Activated CD4-positive, alpha-beta T cell treated with anti-CD3 and anti-CD28 coated beads for 36 hours (primary cell): ENCODE results near the gene HPCA. TPM values are rescaled to one million over a fixed set of nuclear protein-coding genes. Genes with fewer than 3 reads are reported as not detected.
A peak's percentile ranks its signal among the peaks of the same experiment; 100 is the strongest.
"Not testable (repeated sequence)": the region's sequence is repeated elsewhere in the genome, so short reads cannot be mapped to it uniquely, and the experiment has no call there.

Experiments
- ATAC-seq: fragments of 200-7000 bp; cut with Tn5 transposase; one replicate; pipeline ENCODE4 v1.10.0; 2021; ENCODE audit warnings: mild to moderate bottlenecking, moderate library complexity
- CTCF ChIA-PET: fragments of 350-600 bp; sonication (Branson Sonifier 250); formaldehyde crosslinking; loops from one replicate; lab custom pipeline; 2021; ENCODE audit warnings: antibody characterized with exemption; lab: Charles Lee
- POLR2A ChIA-PET: fragments of 350-600 bp; sonication (Branson Sonifier 250); formaldehyde crosslinking; loops from one replicate; lab custom pipeline; 2021; ENCODE audit warnings: antibody characterized with exemption, inconsistent platforms; lab: Charles Lee
- DNase-seq: peaks from one replicate; pipeline ENCODE4 v3.0.0-alpha.2; 2020
- H3K27ac Mint-ChIP-seq: one replicate; pipeline ENCODE4 v1.8.0; 2021; ENCODE audit warnings: mixed read lengths
- H3K27me3 Mint-ChIP-seq: one replicate; pipeline ENCODE4 v1.8.0; 2021; ENCODE audit warnings: mixed read lengths
- H3K36me3 Mint-ChIP-seq: one replicate; pipeline ENCODE4 v1.8.0; 2021; ENCODE audit warnings: low read depth, mixed read lengths
- H3K4me1 Mint-ChIP-seq: one replicate; pipeline ENCODE4 v1.8.0; 2021; ENCODE audit warnings: mixed read lengths
- H3K4me3 Mint-ChIP-seq: one replicate; pipeline ENCODE4 v1.8.0; 2021; ENCODE audit warnings: mild to moderate bottlenecking, moderate library complexity, mixed read lengths
- H3K9me3 Mint-ChIP-seq: one replicate; pipeline ENCODE4 v1.8.0; 2021; ENCODE audit warnings: low read depth, mixed read lengths
- intact Hi-C, 2 experiments: fragments of 100-400 bp; cut with DNase I in 1 of 2; cut with micrococcal nuclease in 1 of 2; formaldehyde crosslinking; loops; one replicate each; pipeline versions ENCODE4 v1.14.2 to v1.15.1; 2022 to 2024; cut with DNase I, micrococcal nuclease
- total RNA-seq, 2 experiments: library from RNA; stranded (reverse); gene quantifications; one replicate each; pipeline ENCODE4 v1.2.3, GENCODE V29; 2021

Gene HPCA
- total RNA-seq, 2 experiments from 2014 or later = 0.49 TPM; not detected in 1

DNA sequence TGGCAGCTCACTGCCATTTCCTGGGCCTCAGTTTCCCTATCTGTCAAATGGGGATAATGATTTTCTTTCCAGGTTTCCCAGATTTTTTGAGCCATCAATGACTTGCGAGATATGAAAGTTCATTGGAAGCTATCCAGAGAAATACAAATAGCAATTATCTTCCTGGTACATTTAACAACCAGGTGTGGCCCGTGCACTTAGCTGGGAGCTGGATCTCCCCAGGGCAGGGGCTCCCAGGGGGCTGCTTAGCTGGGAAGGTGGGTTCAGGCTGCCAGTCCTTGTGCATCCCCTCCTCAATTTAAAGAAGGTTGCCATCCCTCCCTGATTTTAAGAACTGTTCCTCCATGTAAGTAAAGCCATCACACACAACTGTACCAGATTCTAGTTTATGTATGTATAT, 18.5 kb downstream of the HPCA start:
- Mint-ChIP-seq H3K36me3 (no peaks in the 10 kb centered on the region), H3K4me3 (no peak overlapping the region), H3K4me1 (peaks cover 6% of the 10 kb centered on the region), H3K27ac (no peak overlapping the region), H3K9me3 (no peaks in the 10 kb centered on the region), H3K27me3 (peaks cover 27% of the 10 kb centered on the region)
- intact Hi-C loops = no loop called here
- POLR2A ChIA-PET = no interaction called here
- CTCF ChIA-PET = interaction anchor here (0.7 to 1.3 kb wide), 8 partner anchors 9 to 217 kb away, joined by 3 to 4 read pairs (median 3); no protein-coding TSS in a partner anchor
- ATAC-seq = no peak
- DNase-seq = no peak

DNA sequence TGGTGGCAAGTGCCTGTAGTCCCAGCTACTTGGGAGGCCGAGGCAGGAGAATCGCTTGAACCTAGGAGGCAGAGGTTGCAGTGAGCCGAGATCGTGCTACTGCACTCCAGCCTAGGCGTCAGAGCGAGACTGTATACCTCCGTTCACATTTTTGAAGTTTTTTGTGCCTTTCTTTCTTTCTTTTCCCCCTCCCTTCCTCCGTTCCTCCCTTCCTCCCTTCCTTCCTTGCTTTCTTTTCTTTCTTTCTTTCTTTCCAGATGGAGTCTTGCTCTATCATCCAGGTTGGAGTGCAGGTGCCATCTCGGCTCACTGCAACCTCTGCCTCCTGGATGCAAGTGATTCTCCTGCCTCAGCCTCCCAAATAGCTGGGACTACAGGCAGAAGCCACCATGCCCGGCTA, 19.3 kb downstream of the HPCA start:
- H3K4me3 Mint-ChIP-seq, H3K9me3 Mint-ChIP-seq, CTCF ChIA-PET, ATAC-seq, H3K4me1 Mint-ChIP-seq, DNase-seq, H3K36me3 Mint-ChIP-seq, H3K27ac Mint-ChIP-seq, intact Hi-C loops: not testable (repeated sequence)
- POLR2A ChIA-PET = interaction anchor here (0.7 kb wide), 1 partner anchor 26 kb away, joined by 6 read pairs; no protein-coding TSS in a partner anchor
- H3K27me3 Mint-ChIP-seq = peaks cover 22% of the 10 kb centered on the region

DNA sequence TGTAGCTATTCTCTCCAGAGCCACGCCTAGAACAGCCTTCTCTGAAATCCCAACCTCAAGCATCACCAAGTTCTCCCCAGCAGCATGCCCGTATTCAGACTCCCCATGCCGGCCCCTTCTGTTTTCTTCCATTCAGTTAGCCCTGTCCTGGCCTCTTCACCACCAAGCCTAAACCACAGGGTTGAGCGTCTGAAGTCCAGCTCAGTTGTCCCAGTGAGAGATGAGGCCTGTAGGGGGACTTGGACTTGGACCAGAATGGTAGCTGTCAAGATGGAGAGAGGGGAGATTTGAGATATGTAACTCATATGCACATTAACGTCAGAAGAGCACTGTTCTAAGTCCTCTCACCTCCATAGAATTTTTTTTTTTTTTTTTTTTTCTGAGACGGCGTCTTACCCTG, 20.4 kb downstream of the HPCA start:
- Mint-ChIP-seq H3K36me3 (no peaks in the 10 kb centered on the region), H3K27ac (no peak overlapping the region), H3K4me1 (peaks cover 3% of the 10 kb centered on the region), H3K9me3 (no peaks in the 10 kb centered on the region), H3K4me3 (no peak overlapping the region), H3K27me3 (peaks cover 17% of the 10 kb centered on the region)
- DNase-seq (no peak), ATAC-seq (no peak)
- ChIA-PET POLR2A (no interaction called here), CTCF (interaction anchor here (0.5 to 1.0 kb wide), 2 partner anchors 30 to 303 kb away, joined by 3 to 5 read pairs; no protein-coding TSS in a partner anchor)
- intact Hi-C loops = no loop called here

DNA sequence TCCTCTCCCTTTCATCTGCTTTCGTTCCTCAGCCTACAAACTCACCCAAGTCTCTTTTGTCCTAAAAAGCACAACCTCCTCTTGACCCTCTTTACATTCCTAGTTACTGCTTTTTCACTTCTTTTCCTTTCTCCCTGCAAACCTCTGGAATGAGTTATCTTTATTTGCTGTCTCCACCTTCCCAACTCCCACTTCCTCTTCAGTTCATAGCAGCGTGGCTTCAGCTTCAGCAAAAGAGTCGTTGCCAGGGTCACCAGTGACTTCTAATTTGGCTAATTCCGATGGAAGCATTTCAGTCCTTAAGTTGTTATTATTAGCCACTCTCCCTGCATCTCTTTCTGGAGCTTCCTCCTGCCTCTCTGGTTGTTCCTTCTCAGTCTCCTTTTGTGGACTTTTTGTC, 21.1 kb downstream of the HPCA start:
- no peaks in the 10 kb centered on the region for H3K9me3 Mint-ChIP-seq
- no peak overlapping the region for H3K27ac Mint-ChIP-seq
- no peaks in the 10 kb centered on the region for H3K36me3 Mint-ChIP-seq
- ChIA-PET POLR2A (no interaction called here), CTCF (interaction anchor here (1.1 to 1.2 kb wide), 2 partner anchors 18 to 57 kb away, joined by 3 read pairs; no protein-coding TSS in a partner anchor)
- peaks cover 11% of the 10 kb centered on the region for H3K27me3 Mint-ChIP-seq
- intact Hi-C loops = no loop called here
- no peak overlapping the region for H3K4me3 Mint-ChIP-seq
- ATAC-seq (no peak), DNase-seq (no peak)
- H3K4me1 Mint-ChIP-seq = no peaks in the 10 kb centered on the region

DNA sequence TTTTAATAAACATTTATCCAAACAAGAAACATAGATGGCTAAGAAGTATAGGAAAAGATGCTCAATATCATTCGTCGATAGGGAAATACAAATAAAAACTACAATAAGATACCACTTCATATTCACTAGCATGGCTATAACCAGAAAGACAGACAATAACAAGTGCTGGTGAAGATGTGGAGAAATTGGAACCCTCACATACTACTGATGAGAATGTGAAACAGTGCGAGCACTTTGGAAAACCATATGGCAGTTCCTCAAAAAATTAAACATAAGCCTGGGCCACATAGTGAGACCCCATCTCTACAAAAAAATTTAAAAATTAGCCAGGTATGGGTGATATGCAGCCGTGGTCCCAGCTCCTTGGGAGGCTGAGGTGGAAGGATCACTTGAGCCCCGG, 24.0 kb downstream of the HPCA start:
- no peak overlapping the region for H3K27ac Mint-ChIP-seq
- no peaks in the 10 kb centered on the region for H3K4me1 Mint-ChIP-seq
- H3K4me3 Mint-ChIP-seq = no peak overlapping the region
- H3K9me3 Mint-ChIP-seq = no peaks in the 10 kb centered on the region
- ChIA-PET CTCF (interaction anchor here (0.7 kb wide), 1 partner anchor 33 kb away, joined by 3 read pairs; no protein-coding TSS in a partner anchor), POLR2A (no interaction called here)
- intact Hi-C loops = no loop called here
- H3K27me3 Mint-ChIP-seq = peaks cover 6% of the 10 kb centered on the region
- ATAC-seq (no peak), DNase-seq (no peak)
- H3K36me3 Mint-ChIP-seq = no peaks in the 10 kb centered on the region

DNA sequence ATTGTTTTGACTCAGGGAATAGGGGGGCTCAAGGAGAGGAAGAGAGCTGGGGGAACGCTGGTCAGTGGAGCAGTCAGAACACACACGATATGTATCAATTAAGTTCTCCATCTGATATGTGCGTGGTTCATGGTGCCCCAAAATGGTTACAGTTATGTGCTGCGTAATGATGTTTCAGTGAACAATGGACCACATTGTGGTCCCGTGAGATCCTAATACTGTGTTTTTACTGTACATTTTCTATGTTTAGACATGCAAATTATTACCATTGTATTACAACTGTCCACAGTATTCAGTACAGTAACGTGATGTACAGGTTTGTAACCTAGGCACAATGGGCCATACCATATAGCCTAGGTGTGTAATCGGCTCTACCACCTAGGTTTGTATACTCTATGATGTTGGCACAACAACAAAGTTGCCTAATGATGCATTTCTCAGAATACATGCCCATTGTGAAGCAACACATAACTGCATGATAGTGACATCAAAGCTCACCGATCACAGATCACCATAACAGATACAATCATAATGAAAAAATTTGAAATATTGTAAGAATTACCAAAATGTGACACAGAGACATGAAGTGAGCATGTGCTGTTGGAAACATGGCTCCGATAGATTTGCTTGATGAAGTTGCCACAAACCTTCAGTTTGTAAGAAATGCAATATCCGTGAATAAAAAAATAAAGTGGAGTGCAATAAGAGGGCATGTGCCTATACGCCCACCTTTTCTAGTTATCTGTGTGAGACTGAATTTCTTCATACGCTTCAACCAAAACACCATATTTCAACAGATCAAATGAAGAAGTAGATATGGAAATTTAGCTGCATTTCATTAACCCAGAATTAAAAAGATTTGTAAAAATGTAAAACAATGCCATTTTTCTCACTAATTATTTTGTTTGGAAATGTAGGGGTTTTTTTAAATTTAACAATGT, 29.7 kb downstream of the HPCA start:
- ChIA-PET POLR2A (no interaction called here), CTCF (interaction anchor here (0.6 kb wide), 1 partner anchor 28 kb away, joined by 3 read pairs; no protein-coding TSS in a partner anchor)
- no peaks in the 10 kb centered on the region for H3K36me3 Mint-ChIP-seq
- H3K27me3 Mint-ChIP-seq = peaks cover 13% of the 10 kb centered on the region
- no peak overlapping the region for H3K27ac Mint-ChIP-seq
- peaks cover 7% of the 10 kb centered on the region for H3K4me1 Mint-ChIP-seq
- ATAC-seq = no peak
- no peak for DNase-seq
- intact Hi-C loops = no loop called here
- H3K9me3 Mint-ChIP-seq = no peaks in the 10 kb centered on the region
- H3K4me3 Mint-ChIP-seq = no peak overlapping the region

DNA sequence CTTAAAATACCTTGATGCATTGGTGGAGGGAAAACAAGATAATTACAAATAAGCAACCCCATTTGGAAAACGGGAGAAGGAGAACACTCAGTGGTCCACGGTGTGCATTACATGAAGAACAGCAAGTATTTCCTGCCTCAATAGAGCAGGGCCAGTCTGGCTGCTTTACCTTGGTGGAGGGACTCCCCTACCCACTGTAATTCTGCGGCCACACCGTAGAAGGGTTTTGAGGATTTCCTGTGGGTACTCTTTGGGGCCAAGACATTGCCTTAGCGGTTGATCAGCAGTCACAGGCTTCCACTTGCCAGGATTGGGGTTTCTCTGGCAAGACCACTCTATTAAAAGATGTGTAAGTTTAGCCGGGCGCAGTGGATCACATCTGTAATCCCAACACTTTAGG, 31.2 kb downstream of the HPCA start:
- no peak for DNase-seq
- Mint-ChIP-seq H3K27ac (no peak overlapping the region), H3K4me1 (peaks cover 7% of the 10 kb centered on the region), H3K27me3 (peaks cover 20% of the 10 kb centered on the region), H3K36me3 (no peaks in the 10 kb centered on the region), H3K4me3 (no peak overlapping the region), H3K9me3 (no peaks in the 10 kb centered on the region)
- POLR2A ChIA-PET = interaction anchor here (0.6 kb wide), 1 partner anchor 38 kb away, joined by 7 read pairs; no protein-coding TSS in a partner anchor
- CTCF ChIA-PET = interaction anchor here (0.6 to 0.9 kb wide), 2 partner anchors 15 to 400 kb away, joined by 3 read pairs; no protein-coding TSS in a partner anchor
- ATAC-seq = no peak
- intact Hi-C loops = no loop called here

DNA sequence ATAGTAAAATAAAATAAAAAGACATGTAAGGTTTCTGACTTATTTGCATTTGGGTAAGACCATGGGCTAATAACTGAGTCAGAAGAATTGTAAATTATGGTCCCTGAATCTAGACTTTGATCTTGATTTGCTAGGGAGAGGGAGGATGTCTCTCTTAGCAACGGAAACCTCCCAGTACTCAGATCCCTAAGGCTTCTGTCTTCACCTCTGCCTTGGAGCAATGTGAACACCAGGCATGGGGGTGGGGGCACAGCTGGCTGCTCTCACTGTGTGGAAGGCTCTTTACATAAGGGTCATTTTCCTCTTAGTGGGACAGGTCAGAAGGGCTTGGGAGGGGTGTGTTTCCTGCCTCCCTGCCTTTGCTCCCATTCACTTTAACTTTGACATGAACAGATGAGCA, 31.9 kb downstream of the HPCA start:
- no peak overlapping the region for H3K27ac Mint-ChIP-seq
- ChIA-PET POLR2A (interaction anchor here (0.7 kb wide), 1 partner anchor 36 kb away, joined by 6 read pairs; no protein-coding TSS in a partner anchor), CTCF (interaction anchor here (0.9 to 1.6 kb wide), 2 partner anchors 10 to 14 kb away, joined by 3 to 4 read pairs; no protein-coding TSS in a partner anchor)
- no peaks in the 10 kb centered on the region for H3K36me3 Mint-ChIP-seq
- no peaks in the 10 kb centered on the region for H3K9me3 Mint-ChIP-seq
- H3K4me1 Mint-ChIP-seq = peaks cover 7% of the 10 kb centered on the region
- intact Hi-C loops = no loop called here
- DNase-seq = no peak
- peaks cover 27% of the 10 kb centered on the region for H3K27me3 Mint-ChIP-seq
- ATAC-seq = no peak
- no peak overlapping the region for H3K4me3 Mint-ChIP-seq

DNA sequence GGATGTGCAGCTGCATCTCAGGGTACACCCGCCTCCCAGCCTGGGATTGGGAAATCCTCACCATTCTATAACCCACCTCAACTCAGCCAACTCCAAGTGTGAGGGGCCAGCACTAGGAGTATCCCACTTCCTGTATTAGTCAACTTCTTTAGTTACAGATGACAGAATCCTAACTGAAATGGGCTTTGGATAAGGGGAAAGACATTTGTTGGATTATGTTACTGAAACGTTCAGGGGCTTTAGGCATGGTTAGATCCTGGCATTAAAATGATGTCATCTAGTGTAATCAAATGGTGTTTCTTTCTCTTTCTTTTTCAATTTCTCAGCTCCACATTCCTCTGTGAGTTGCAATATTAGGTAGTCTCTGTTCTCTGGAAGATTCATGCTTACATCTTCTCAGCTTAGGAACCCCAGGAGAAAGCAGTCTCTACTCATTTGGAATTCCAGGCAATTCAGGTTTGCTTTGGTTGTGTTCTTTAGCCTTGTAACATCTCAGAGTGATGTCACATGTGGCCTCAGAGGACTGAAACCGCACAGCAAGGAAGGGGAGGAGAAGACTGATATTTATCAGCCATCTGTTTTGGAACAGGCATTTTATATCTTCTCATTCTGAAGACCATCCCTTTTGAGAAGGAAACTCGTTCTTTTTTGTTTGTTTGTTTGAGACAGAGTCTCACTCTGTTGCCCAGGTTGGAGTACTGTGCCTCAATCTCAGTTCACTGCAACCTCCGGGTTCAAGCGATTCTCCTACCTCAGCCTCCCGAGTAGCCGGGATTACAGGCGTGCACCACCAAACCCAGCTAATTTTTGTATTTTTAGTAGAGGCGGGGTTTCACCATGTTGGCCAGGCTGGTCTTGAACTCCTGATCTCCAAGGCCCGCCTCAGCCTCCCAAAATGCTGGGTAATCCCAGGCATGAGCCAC, 33.8 kb downstream of the HPCA start:
- Mint-ChIP-seq H3K36me3 (no peaks in the 10 kb centered on the region), H3K27ac (peak overlapping the region; percentile 20), H3K27me3 (peaks cover 40% of the 10 kb centered on the region), H3K9me3 (no peaks in the 10 kb centered on the region), H3K4me1 (peaks cover 13% of the 10 kb centered on the region), H3K4me3 (no peak overlapping the region)
- ChIA-PET POLR2A (interaction anchor here (1.3 kb wide), 1 partner anchor 110 kb away, joined by 4 read pairs; no protein-coding TSS in a partner anchor), CTCF (interaction anchor here (0.6 to 2.2 kb wide), 7 partner anchors 8 to 1997 kb away, joined by 3 to 10 read pairs (median 3); no protein-coding TSS in a partner anchor)
- DNase-seq (no peak), ATAC-seq (peak; percentile 36)
- intact Hi-C loops = no loop called here

DNA sequence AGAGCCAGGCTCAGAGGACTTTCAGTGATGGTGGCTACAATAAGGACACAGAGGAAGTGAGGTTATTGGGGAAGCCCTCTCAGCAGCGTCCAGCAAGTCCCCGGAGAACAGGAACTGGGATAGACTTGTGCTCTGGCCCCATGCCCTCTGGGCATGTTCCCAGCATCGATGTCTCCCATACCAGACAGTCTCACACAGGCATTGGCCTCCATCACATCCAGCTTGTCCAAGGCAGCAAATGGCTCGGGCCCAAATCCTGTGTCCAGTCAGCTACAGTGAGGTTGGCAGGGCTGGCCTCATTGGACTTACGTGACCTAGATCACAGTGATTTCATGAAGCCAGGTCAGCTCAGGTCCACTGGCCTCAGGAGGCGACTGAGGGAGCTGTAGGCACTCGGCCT, 34.5 kb downstream of the HPCA start:
- H3K27me3 Mint-ChIP-seq = peaks cover 47% of the 10 kb centered on the region
- POLR2A ChIA-PET = no interaction called here
- H3K36me3 Mint-ChIP-seq = no peaks in the 10 kb centered on the region
- no peak for ATAC-seq
- no peak for DNase-seq
- no peak overlapping the region for H3K27ac Mint-ChIP-seq
- no peaks in the 10 kb centered on the region for H3K9me3 Mint-ChIP-seq
- H3K4me1 Mint-ChIP-seq = peaks cover 21% of the 10 kb centered on the region
- intact Hi-C loops = no loop called here
- CTCF ChIA-PET = interaction anchor here (0.6 to 2.2 kb wide), 6 partner anchors 10 to 1997 kb away, joined by 3 to 10 read pairs (median 3); no protein-coding TSS in a partner anchor
- no peak overlapping the region for H3K4me3 Mint-ChIP-seq
